ELF-1 (cell line): ENCODE data around the gene PRSS38.
"Not testable (repeated sequence)": the region's sequence is repeated elsewhere in the genome, so short reads cannot be mapped to it uniquely, and the experiment has no call there.

Experiments
- DNase-seq: peaks from one replicate; pipeline ENCODE4 v3.0.0-alpha.2; 2016; ENCODE audit warnings: low read depth, low spot score

The PRSS38 gene

DNA sequence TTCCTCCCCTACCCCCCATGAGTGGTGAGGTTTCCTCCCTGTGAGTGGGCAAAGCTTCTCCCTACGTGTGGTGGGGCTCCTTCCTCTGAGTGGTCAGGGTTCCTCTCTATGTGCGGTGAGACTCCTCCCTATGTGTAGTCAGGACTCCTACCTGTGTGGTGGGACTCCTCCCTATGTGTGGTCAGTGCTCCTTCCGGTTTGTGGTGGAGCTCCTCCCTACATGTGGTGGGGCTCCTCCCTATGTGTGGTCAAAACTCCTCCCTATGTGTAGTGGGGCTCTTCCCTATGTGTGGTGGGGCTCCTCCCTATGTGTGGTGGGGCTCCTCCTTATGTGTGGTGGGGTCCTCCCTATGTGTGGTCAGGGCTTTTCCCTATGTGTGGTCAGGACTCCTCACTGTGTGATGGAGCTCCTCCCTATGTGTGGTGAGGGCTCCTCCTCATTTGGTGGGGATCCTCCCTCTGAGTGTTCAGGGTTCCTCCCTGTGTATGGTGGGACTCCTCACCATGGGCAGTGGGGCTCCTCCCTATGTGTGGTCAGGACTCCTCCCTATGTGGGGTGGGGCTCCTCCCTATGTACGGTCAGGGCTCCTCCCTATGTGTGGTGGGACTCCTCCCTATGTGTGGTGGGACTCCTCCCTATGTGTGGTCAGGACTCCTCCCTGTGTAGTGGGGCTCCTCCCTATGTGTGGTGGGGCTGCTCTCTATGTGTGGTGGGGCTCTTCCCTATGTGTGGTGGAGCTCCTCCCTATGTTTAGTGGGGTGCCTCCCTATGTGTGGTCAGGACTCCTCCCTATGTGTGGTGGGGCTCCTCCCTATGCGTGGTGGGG is 29.1 kb downstream of the PRSS38 start:
- no peak for DNase-seq

DNA sequence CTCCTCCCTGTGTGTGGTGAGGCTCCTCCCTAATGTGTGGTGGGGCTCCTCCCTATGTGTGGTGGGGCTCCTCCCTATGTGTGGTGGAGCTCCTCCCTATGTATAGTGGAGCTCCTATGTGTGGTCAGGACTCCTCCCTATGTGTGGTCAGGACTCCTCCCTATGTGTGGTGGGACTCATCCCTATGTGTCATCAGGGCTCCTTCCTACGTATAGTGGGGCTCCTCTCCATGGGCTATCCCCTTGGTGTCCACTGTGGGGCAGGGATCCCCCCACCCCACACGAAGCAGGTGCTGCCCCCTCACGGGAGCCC is 29.6 kb downstream of the PRSS38 start:
- DNase-seq = no peak

DNA sequence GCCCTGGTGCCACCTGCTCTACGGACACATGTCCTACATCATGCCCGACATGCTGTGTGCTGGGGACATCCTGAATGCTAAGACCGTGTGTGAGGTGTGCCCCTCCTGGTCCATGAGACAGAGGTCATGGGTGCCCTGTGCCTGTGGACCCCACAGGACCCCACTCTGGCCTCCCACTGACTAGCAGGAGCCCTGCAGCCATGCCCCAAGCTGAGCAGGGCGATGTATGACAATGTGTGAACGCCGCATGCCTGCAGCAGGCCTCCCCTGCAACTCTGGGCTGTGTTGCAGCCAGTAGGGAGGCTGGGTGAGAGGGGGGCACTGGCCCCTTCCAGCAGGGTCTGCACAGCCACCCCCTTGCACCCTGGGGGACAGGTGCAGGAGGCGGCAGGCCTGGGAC is 30.0 kb downstream of the PRSS38 start:
- no peak for DNase-seq

DNA sequence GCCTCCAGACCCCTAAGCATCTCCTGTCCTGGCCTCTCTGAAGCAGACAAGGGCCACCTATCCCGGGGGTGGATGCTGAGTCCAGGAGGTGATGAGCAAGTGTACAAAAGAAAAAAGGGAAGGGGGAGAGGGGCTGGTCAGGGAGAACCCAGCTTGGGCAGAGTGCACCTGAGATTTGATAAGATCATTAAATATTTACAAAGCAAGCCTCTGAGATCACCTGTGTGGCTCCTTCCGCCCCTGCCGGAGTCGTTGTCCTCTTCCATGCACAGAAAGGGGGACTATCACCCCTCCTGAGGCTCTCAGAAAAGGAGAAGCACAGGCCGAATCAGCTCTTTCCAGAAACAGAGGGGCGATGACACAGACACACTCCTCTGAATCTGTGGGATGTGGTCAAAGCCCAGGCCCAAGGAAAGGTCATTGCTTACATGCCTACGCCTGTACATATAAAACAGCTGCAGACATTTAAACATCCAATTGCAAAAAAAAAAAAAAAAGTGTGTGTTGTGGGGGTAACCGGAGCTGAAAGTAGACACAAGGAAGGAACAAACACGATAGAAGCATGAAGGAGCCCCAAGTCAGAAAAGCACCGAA is 30.9 kb downstream of the PRSS38 start:
- no peak for DNase-seq

DNA sequence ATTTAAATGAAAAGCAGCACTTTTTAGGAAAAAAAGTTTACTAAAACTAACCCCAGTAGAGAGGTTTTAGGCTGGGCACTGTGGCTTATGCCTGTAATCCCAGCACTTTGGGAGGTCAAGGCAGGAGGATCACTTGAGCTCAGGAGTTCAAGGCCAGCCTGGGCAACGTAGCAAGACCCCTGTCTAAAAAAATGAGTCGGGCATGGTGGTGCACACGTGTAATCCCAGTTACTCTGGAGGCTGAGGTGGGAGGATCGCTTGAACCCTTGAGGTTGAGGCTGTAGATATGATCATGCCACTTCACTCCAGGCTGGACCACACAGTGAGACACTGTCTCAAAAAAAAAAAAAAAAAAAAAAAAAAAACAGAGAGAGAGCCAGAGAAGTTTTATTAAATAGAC is 31.6 kb downstream of the PRSS38 start:
- not testable (repeated sequence) for DNase-seq

DNA sequence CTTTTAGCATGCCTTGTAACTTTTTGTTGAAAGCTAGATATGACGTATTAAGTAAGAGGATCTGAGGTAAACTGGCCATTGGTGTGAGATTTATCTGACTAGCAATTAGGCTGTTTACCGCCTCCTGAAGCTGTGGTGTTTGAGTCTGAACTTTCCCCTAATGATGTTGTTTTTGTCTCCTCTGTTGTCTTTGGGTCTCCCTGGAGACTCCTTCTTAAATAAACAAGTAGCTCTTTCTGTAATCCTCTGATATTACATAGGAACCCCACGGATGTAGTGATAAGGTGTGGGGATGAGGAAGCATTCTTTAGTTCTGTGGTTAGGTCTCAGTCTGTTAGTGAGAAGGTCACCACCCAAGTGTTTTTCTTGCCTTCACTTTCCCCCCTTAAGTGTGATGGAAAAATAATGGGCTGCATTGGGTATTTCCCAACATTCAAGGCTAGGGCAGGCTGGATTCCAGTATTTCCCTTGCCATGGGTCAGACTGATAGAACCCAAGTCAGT is 33.0 kb downstream of the PRSS38 start:
- DNase-seq = no peak

DNA sequence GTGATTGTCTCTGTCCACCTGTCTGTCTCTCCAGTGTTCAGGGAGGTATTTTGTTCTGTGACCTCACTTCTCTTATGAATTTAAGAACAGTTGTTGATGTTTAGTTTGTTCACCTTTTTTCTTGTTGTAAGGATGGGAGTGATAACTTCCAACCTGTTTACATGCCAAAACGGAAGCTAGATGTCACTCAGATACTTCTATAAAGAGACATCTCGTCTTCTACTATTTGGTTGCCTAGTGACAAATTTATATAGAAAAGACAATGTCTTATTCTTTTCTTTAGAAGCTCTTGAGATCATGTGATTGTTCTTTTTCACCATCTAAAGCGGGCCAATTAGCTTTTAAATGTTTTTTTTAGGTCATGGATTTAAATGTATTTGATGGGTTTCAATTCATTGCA is 33.8 kb downstream of the PRSS38 start:
- no peak for DNase-seq

DNA sequence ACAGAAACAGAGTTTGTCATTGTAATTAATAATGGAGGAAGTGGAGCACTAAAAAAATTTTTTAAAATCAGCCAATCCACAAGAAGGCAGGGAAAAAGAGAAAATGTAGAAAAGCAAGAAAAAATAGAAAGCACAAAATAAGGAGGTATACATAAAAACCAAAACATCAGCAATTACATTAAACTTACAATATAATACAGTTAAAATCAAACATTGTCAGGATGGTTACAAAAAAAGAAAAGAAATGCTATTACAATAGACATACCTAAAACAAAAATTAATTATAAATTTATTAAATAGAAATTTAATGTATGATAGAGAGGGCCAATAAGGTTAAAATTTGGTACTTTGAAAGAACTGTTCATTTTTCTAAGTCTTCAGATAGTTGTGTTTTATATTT is 38.7 kb downstream of the PRSS38 start:
- no peak for DNase-seq

DNA sequence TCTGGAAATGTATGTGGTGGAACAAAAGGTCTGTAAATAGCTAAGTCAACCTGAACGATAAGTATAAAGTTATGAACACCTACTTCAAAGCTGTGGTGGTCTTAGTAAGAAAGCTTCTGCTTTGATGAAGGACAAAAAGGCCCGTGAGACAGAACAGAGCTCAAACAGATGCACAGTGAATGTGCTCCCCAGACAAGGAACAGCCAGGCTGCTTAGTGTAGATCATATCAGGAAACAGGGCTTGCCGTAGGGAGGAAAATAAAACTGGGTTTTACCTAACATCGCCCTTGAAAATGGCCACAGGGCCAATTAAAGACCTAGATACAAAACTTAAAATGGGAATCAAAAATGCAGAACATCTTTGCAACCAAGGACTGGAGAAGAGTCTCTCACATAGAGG is 40.2 kb downstream of the PRSS38 start:
- DNase-seq = no peak

DNA sequence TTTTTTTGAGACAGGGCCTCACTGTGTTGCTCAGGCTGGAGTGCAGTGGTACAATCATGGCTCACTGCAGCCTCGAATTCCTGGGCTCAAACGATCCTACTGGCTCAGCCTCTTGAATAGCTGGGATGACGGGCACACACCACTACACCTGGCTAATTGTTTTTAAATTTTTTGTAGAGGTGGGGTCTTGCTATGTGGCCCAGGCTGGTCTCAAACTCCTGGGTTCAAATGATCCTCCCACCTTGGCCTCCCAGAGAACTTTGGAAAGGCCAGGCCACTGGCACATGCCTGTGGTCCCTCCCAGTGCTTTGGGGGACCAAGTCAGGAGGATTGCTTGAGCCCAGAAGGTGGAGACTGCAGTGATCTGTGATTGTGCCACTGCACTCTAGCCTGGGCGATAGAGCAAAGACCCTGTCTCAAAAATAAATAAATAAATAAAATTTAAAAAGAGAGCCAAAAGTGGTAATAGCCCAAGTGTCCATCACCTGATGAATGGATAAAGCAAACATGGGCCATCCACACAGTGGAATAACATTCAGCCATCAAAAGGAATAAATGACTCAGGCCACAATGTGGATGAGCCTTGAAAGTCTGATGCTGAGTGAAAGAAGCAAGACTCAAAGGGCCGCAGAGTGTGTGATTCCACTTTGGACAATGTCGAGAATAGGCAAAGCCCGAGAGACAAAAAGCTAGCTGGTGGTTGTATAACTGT is 40.8 kb downstream of the PRSS38 start:
- no peak for DNase-seq

DNA sequence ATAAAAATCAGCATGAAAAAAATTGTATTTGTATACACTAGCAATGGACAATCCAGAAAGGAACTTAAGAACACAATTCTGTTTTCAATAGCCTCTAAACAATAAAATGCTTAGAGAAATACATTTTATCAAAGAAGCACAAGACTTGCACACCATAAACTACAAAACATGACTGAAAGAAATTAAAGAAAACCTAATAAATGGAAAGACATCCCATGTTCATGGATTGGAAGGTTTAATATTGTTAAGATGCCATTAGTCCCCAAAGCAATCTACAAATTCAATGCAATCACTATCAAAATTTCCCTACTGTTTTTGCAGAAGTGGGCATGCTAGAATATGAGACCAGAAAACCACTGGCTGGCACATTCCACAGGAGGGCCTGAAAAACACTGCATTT is 49.4 kb downstream of the PRSS38 start:
- no peak for DNase-seq

DNA sequence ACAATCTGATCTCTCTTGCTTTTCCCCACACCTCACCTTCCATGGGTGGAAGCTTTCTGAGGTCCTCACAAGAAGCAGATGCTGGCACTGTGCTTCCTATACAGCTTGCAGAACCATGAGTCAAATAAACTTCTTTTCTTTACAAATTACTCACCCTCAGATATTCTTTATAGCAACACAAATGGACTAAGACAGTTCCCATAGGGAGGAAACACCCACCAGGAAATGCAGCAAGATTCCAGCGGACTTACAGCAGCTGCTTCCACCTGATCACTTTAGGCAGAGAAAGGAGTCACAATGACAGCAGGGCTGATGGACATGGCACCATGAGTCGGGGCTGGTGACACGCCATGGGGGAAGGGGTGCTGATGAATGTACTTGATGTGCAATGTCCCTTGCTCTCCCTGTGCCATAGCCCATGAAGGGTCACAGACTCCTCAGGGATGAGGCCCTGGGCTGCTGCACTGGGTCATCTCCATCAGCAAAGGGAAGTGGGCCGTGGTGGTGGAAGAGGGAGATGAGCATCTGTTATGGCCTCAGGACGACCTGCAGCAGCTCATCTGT is 53.9 kb downstream of the PRSS38 start:
- no peak for DNase-seq

DNA sequence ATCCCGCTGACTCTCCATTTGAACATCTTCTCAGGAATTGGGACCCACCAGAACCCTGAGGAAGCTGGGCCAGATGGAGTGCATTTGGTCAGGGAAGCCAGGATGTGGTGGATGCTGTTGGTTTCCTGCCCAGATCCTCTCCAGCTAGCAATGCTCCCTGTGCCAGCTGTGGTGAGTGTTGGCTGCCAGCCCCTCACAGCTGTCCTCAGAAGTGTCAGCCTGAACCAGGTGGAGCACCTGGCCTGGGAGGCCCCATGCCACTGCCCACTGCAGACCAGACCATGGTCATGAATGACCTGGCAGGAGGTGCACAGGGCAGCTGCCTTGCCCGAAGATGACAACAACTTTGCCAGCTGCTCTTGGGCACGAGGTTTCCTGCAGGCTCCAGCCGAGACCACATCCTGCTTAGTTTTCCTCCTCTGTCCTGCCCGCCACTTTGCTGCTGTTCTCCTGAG is 54.4 kb downstream of the PRSS38 start:
- DNase-seq = no peak

DNA sequence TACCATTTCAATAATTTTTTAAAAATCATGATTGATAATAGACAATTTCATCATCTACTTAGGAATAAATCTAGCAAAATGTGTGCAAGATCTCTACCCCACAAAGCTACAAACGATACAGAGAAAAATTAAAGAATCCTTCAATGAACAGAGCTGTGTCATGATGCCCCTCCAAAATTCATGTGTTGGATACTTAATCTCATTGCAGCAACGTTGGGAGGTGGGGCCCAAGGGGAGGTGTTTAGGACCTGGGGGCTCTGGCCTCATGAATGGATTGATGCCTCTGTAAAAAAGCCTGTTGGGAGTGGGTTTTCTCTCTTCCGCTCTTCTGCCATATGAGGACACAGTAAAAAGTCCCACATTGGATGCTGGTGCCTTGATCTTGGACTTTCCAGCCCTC is 54.9 kb downstream of the PRSS38 start:
- DNase-seq = no peak

DNA sequence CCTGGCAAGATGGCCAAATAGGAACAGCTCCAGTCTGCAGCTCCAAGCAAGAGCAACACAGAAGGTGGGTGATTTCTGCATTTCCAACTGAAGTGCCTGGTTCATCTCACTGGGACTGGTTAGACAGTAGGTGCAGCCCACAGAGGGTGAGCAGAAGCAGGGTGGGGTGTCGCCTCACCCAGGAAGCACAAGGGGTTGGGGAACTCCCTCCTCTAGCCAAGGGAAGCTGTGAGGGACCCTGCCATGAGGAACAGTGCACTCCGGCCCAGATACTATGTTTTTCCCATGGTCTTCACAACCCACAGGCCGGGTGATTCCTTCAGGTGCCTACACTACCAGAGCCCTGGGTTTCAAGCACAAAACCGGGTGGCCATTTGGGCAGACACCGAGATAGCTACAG is 56.4 kb downstream of the PRSS38 start:
- DNase-seq = not testable (repeated sequence)

DNA sequence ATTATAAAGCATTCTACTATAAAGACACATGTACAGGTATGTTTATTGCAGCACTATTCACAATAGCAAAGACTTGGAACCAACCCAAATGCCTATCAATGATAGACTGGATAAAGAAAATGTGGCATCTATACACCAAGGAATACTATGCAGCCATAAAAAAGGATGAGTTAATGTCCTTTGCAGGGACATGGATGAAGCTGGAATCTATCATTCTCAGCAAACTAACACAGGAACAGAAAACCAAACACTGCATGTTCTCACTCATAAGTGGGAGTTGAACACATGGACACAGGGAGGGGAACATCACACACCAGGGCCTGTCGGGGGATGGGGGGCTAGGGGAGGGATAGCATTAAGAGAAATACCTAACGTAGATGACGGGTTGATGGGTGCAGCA is 62.3 kb downstream of the PRSS38 start:
- DNase-seq = not testable (repeated sequence)

DNA sequence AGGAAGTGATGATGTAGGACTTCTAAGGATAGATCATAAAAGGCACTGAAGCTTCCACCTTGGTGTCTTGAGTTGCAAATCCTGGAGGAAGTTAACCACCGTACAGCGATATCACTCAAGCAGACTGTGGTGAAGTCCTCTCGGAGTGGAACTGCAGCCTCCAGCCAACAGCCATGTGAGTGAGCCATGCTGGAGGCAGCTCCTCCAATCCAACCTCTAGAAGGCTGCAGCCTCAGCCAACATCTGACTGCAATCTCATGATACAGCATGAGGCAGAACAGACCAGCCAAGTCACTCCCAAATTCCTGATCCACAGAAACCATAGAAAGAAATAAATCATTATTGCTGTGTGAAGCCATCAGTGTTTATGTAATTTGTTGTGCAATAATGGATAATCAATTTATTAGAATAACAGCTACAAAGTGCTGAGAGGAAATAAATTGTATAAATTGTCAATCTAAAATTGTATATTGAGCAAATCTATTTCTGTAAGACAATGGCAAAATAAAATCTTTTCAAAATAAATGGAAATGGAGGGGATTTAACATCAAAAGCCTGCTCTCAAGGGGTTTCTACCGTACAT is 65.0 kb downstream of the PRSS38 start:
- DNase-seq = no peak

DNA sequence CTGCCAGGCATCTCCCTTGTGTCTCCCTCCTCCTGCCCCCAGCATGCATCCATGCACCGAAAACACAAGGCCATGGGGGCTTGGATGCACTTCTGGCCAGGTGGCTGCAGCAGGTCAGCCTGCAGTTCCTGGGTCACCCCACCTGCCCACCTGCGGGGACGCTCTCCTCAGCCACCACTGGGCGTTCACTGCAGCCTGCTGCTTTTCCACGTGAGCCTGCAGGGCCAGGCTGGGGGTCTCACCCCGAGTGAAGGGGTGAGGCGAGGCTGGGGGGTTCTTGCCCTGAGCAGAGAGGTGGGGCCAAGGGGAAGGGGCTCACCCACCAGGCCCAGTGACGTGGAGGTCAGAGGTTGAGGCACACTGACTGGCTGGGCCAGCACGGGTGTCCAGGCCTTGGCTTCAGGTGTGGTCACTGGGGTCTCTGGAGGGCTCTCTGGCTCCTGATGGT is 67.6 kb downstream of the PRSS38 start:
- no peak for DNase-seq

DNA sequence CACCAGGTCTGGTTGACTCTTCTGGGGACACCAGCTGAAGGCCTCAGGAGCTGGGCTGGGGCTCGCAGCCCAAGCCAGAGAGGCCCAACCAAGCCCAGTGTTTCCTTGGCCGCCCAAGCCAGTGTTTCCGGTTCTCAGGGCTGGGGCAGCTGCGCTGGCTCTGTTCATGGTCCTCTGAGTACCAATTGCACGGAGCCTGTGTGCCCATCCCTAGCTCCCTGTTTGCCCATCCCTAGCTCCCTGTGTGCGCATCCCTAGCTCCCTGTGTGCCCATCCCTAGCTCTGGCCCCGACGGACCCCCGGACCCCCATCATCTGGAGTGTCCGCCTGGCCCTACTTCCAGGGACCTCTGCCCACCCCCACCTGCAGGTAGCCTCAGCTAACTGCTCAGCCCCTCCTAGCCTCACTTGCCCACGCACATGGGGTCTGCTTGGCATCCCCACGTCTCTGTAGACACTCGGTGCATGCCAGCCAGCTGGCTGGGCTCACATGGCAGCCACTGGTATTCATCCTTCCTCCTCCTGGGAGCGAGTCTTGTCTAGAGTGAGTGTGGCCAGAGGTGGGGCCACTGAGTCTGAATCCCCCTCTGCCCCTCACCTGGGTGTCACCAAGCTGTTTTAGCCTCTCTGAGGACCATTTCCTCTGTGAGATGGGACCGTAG is 68.3 kb downstream of the PRSS38 start:
- no peak for DNase-seq

DNA sequence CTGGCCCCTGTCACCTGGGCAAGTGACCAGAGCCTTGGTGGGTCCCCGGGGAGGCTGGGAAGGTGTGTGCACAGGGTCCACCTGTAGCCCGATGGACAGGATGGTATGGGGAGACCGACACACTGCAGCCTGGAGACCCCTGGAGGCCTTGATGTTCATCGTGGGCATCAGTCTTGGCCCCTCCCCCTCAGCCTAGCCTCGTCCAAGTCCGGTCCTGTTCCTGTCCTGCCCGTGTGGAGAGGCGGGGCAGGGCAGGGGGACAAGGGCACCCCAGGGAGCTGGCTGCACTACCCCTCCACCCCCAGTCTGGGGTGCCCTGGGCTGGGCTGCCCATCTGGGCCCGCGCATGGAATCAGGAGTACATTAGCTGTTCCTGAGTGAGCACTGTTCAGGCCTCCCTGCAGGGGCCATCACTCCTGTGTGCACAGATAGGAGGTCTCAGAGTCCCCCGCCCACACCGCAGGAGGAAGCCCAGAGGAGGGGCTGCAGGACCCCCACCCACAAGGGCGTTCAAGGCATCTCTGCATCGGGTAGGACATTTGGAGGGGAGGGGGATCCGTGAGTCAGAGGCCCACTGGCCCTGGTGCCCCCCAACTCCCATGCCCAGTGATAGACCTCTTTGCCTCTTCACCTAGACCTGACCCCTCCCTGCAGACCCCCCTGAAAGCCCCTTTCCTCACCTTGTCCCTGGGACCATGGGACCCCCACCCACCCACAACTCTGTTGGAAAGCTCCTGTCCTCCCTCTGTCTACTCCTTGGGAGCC is 69.1 kb downstream of the PRSS38 start:
- DNase-seq = no peak
